HUDEP-2 (cell line): ENCODE data around the gene LRBA.

ENCODE experiments used
- DNase-seq, 76 experiments: peaks; one replicate each; lab custom pipeline; 2025; ENCODE audit not compliant: unreplicated experiment in 76 of 76; lab: John Stamatoyannopoulos, UW

Gene LRBA

DNA sequence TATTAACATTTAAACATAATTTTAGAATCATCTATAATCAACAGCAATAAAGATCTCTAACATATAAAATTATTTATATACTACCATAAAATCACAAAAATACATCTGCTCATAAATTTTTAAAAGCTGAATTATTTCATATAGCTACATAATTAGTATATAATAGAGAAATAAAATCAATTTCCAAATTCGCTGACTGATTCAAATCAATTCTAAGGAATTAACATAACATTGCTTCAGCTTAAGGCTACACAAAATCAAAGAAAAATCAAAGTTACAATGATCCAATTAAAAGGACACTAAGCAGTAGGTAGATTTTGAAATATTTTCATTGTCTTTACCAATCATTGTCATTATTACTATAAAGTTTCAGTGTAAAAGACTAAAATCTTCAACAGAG is 194.7 kb downstream of the LRBA start:
- no peak for DNase-seq

DNA sequence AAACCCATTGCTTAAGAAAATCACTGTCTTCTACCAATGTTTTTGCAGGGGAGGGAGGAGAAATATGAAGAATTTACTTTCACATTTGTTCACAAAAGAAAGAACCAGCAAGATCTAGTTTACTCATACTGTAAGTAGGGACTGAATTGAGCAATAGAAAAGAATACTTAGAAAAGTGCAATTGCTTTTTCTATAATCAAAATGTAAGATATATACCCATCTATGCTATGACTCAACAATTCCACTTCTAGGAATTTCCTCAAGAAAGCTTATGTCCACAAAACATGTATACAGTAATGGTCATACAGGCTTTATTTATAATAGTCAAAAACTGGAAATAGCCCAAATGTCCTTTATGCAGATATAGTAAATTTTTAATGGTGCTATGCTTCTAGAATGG is 196.4 kb downstream of the LRBA start:
- DNase-seq = no peak

DNA sequence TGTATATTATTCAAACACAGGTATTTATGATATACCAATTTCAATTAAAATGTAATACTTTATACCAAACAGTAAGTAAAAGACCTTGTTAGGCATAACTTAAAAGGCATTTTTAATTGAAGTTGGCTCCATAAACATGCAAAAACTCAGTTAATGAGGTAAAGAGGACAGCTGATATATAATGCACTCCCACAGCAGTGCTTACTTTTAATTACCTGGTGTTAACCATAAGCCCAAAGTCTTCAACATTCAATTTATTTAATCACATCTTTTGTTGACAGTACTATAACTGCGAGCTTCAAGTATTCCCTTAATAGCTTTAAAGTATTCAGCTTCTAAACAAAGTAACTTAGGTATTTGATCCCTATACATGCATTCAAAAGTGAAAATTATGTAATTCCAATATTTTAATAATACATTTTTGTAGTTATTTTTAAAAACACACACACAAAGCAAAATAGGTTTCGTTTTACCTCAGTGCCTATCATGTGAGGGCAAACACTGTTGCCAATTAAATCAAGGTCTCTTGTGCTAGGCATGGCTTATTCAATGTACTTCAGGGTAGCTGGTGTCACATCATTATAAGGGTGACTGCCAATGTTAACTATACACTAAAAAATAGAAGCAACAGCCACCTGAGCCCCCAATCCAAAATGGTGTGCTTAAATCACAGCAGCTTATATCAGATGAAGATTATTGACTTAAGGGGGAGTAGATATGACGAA is 197.1 kb downstream of the LRBA start:
- no peak for DNase-seq

DNA sequence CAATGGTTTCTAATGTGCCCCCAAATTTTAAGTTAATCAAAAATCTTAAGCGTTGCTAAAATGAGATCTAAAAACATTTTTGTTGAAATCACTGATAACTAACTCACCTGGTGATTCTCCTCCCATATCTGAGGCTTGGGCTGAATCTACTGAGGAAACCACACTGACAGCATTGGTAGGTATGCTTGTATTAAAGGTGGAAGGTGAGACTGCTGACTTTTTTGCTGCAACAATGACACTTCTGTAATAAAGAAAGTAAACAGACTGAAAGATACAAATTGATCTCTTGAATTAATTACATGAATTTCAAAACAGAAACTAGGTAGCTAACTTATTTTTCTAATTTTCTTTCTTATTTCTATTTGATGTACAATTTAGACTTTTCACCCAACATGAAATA is 198.1 kb downstream of the LRBA start:
- no peak for DNase-seq

DNA sequence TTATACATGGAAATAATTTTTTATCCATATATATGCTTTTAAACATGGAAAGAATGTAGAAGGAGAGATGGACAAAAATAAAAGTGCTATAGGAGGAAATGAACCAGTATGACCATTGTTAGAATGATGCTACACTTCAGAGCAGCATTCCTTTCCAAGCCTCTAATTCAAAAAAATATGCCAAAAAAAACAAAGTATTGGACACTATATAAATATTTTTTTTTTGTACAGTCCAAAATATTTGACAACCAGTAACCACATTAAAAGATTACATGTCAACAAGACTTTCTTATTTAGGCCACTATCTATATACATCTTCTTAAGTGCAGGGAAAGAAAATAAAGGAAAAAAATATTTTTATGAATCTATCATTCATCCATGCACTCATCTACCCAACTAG is 198.6 kb downstream of the LRBA start:
- DNase-seq = no peak

DNA sequence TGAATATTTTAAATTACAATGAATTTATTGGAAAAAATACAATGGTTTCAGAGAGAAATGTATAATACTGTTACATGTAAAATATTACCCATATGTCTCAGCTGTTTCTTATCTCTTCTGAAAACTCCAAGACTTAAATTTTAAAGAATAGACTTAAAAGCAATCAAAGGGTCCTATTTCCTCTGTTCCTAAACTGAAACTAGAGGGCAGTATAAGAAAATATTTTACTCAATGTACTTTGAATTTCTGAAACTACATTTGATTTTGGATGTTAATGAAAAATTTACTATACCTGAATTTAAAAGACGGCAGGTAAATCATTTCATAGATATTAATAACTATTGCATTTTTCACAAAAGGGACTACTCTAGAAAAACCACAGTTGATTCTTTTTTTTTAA is 200.2 kb downstream of the LRBA start:
- no peak for DNase-seq

DNA sequence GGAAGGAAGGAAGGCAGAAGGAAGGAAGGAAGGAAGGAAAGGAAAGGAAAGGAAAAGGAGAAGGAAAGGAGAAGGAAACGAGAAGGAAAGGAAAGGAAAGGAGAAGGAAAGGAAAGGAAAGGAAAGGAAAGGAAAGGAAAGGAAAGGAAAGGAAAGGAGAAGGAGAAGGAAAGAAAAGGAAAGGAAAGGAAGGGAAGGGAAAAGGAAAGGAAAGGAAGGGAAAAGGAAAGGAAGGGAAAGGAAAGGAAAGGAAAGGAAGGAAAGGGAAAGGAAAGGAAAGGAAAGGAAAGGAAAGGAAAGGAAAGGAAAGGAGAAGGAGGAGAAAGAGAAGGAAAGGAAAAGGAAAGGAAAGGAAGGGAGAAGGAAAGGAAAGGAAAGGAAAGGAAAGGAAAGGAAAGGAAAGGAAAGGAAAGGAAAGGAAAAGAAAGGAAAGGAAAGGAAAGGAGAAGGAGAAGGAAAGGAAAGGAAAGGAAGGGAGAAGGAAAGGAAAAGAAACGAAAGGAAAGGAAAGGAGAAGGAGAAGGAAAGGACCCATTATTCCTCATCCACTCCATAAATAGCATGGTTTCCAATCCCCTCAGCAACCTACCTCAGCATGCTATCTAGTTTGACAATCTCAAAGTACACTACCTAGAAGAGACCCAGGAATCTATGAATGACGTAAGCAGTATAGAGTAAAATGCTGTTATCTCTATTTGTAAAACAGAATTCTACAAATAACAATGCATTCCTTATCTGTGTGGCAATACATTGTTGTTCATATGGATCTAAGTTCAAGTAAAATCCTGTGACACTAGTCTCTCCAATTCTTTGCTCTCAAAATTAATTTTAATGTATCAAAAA is 209.7 kb downstream of the LRBA start:
- DNase-seq = no peak

DNA sequence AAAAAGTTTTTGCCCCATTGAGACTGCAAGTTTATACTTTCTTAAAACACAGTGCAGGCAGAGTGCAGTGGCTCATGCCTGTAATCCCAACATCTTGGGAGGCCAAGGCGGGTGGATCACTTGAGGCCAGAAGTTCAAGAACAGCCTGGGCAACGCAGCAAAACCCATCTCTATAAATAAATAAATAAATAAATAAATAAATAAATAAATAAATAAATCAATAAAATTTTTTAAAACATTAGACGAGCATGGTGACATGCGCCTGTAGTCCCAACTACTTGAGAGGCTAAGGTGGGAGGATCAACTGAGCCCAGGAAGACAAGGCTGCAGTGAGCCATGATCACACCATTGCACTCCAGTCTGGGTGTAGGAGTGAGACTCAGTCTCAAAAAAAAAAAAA is 213.3 kb downstream of the LRBA start:
- no peak for DNase-seq

DNA sequence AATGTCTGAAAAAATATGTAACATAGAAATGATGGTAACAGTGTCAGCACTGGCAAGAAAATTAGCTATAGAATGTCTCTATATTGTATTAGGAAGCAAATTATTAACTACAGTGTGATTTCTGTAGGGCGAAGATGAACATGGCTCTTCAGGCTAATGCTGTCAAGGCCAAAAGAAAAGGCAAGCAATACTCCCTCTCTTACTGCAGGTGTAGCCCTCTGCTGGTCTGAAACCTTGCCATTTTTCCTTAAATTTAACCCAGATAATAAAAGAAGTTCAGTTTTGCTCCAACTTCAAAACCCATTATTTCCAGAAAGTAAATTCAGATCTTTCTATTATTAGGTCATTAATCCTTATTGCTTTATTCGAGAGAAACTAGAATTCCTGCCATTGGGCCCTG is 215.9 kb downstream of the LRBA start:
- no peak for DNase-seq

DNA sequence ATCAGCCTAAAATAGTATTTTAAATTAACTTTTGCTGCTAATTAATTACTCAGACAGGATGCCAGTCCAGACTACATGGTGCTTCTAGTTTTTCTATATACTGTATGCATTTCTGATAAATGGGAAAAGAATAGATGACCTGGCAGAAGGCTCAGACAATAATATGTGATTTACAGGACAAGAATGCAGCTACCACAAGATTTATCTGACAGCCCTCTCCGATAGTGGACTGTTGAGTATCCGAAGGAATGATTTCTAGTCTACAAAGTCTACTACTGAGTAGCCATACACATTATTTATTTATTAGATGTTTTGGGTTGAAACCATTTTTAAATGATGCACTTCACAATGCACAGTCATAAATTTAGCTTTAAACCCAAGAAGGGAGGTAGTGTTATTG is 220.4 kb downstream of the LRBA start:
- no peak for DNase-seq

DNA sequence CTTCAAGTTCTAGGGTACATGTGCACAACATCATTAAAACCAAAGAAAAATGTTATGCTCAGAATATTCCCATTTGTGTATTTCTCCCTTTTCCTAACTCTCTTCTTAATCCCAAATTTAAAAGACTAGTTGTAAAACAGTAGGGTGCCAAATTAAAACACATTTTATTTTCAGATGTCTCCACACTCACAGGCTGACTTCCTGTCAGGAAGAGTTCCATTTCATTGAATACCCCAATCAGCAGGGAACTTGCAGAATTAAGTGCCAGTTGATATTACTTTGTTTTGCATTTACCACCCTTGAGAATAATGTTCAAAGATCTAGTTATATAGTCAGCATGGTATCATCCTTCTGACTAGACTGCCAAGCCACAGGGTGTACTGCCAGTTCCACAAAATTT is 225.2 kb downstream of the LRBA start:
- no peak for DNase-seq

DNA sequence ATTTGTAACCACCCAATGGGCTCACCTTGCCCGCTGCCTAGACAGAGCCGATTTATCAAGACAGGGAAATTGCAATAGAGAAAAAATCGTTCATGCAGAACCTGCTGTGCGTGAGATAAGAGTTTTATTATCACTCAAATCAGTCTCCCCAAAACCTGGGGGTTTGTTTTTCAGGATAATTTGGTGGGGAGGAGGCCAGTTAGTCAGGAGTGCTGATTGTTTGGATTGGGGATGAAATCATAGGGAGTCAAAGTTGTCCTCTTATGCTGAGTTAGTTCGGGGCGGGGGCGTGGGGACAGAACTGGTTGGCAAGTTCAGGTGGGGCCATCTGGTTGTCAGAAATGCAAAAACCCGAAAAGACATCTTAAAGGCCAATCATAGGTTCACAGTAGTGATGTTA is 230.1 kb downstream of the LRBA start:
- DNase-seq = no peak

DNA sequence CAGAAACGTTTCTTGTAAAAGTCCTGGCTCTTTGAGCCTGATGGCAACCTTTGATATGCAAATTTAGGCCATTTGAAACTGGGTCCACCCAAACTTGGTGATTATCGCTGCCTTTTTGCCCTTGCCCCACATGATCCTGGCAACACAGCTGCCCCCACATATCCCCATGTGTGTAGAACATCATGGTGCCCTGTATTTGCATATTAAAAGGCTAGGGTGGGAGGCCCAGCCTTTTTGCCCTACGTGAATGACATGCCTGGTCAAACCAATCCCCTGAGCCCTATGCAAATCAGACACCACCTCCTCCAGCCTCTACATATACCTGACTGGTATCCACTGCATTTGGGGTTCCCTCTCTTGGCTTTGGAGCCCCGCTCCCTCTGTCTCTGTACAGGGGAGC is 230.8 kb downstream of the LRBA start:
- peak in 3 of 76 experiments; percentile 2 to 15 (median 10) for DNase-seq

DNA sequence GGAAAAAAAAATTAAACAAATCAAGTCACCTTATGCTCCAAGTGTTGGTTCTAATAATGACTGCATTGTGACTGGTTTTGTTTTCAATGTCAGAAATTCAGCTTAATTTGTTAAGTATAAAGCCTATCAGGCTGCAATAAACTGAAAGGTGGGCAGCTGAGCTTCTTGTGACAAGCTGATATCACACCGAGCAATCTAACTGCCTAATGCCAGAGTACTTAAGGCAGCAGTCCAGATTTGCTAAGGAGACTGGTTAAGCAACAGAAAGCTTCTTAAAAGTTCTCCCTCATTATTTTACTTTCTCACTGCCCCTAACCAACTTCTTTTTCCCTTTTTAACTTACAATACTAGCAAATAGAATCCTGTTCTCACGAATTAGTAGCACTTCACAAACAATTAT is 232.2 kb downstream of the LRBA start:
- peak in 9 of 76 experiments; percentile 4 to 29 (median 12) for DNase-seq

DNA sequence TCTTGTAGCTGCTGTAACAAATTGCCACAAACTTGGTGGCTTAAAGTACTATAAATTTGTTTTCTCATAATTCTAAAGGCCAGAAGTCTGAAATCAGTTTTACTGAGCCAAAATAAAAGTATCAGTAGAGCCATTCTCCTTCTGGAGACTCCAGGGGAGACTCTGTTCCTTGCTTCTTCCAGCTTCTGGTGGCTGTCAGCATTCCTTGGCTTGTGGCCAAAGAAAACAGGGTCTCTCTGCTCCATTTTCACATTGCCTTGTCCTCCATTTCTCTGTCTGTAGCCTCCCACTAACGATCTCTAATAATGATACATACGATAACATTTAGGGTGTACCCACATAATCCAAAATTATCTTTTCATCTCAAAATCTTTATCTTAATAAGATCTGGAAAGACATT is 232.8 kb downstream of the LRBA start:
- no peak for DNase-seq

DNA sequence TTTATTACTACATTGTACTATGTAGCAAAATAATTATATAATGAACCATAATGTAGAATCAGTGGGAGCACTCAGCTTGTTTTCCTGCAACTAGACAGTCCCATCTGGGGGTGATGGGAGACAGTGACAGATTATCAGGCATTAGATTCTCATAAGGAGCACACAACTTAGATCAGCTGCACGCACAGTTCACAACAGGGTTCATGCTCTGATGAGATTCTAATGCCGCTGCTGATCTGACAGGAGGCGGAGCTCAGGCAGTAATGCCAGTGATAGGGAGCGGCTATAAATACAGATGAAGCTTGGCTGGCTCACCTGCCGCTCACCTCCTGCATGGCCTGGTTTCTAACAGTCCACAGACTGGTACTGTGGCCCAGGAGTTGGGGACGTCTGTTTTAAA is 233.9 kb downstream of the LRBA start:
- no peak for DNase-seq

DNA sequence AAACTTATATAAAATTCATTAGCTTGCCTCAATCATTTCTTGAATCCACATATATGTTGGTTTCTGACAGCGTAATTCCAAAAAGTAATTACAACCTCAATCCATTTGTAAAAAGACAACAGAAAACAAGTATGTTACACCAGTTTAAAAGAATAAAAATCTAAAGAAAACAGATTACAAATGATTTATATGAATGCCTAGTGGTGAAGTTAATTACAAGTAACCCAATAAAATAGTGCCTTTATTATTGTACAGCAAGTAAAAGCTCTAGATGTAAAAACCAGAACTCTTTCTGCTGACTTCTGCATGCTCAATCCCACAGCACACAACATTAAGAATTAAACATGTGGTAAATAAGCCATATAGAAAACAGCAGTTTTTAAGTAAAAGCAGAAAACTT is 235.4 kb downstream of the LRBA start:
- DNase-seq = no peak

DNA sequence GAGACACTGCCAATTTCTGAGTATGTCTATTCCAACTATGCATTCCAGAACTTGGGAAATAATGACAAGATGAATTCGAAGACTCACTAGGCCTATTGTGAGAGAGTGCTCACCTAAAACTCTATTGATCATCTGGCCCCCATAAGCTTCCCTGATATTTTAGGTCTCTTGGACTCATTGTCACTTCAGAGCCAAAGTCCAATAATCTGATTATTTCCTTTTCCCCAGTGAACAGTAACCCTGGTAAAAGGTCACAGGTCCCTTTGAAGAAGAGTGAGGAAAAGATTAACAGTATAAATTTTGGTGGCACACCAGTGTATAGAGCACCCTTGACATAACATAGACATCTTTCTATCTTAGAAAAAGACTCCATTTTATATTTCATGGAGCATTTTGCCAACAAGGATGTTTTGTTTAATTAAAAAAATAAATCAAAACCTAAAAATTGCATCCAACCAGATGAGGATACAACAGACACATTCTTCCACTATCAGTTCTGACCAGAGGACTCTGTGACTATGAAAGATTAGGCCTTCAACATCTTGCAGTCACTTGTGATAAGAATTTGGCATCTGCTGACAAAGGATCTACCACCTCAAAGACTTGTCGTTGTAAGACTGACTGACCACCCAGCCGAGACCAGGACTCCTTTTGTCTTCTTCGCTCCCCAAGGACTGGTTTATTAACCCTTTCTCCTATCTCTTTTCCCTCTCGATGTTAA is 241.2 kb downstream of the LRBA start:
- peak in 56 of 76 experiments; percentile 1 to 86 (median 55) for DNase-seq

DNA sequence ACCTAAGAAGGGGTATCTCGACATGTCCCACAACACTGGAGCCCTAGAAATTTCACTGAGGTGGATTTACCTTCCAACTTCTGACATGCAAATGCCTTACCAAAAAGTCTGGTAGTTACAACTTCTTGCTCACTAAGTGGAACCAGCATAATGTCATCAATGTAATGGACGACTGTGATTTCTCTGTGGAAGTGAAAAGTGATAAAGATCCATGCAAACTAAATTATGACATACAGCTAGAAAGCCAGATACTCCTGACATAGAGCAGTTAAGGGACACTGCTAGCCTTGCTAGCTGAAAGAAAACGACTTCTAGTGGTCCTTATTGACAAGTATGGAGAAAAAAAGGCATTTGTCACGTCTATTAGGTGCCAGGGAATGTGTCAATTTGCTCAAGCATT is 242.1 kb downstream of the LRBA start:
- no peak for DNase-seq

DNA sequence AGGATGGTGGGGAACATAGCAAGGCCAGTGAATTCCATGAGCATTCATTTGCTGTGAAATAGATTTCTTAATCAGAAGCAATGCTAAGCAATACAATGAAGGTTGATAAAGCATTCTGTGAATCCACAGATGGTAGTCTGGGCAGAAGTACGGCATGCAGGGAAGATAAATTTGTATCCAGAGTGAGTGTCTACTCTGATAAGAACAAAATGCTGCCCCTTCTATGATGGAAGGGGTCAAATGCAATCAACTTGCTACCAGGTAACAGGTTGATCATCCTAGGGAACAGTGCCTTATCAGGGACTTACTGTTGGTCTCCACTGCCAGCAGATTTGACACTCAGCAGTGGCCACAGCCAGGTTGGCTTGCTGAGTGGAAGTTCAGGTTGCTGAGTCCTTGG is 243.7 kb downstream of the LRBA start:
- peak in 38 of 76 experiments; percentile 2 to 75 (median 36) for DNase-seq

DNA sequence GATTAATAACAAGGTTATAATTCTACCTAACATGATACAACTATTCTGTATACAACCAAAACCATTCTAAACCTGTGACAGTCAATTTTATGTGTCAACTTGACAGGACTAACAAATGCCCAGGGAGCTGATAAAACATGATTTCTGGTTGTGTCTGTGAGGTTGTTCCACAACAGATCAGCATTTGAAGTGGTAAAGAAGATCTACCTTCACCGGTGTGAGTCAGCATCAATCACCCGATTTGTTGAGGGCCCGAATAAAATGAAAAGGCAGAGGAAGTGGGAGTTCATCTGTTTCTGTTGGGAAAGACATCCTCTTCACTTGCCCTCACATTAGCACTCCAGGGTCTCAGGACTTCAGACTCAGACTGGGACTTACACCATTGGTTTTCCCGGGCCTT is 245.2 kb downstream of the LRBA start:
- peak in 1 of 76 experiments; percentile 2 for DNase-seq
